ENCODE results near the gene ZBTB45. TPM values are rescaled to one million over a fixed set of nuclear protein-coding genes. Genes with fewer than 3 reads are reported as not detected.
A peak's percentile ranks its signal among the peaks of the same experiment; 100 is the strongest.

Gene ZBTB45
- total and polyA plus RNA-seq, 2 donors, result 3.3 to 18.4 TPM

- no peaks in the 10 kb centered on the region for H3K36me3 ChIP-seq (ENCODE audit: insufficient read depth)
- H3K27ac ChIP-seq (ENCODE audit: low read depth), result peak within 1 kb of the TSS; percentile 99
- DNase-seq (ENCODE audit: extremely low spot score), result no peak
- under 1% methylated on average over 62 of the region's 62 CpGs for WGBS
- H3K4me1 ChIP-seq (ENCODE audit: insufficient read depth), result no peaks in the 10 kb centered on the region
- H3K4me3 ChIP-seq (ENCODE audit: low read depth, low read length), result peak within 1 kb of the TSS; percentile 71
Observed at GRCh38 chr19:58558066-58558622, 38.5 kb upstream of the ZBTB45 start, which contains the start of gene UBE2M. UBE2M (minus strand) TSS chr19:58558611; CDS start chr19:58558381, 230 bp downstream.

- no peak for DNase-seq (ENCODE audit: extremely low spot score)
- Histone ChIP-seq H3K4me3 (ENCODE audit: low read depth, low read length) (peak overlapping the region; percentile 71), H3K4me1 (ENCODE audit: insufficient read depth) (no peaks in the 10 kb centered on the region), H3K36me3 (ENCODE audit: insufficient read depth) (no peaks in the 10 kb centered on the region), H3K27ac (ENCODE audit: low read depth) (peak overlapping the region; percentile 93)
- WGBS, result 34% methylated on average over 12 of the region's 12 CpGs
Observed at GRCh38 chr19:58557221-58558065, 37.8 kb upstream of the ZBTB45 start.

- Histone ChIP-seq H3K36me3 (ENCODE audit: insufficient read depth) (no peaks in the 10 kb centered on the region), H3K4me1 (ENCODE audit: insufficient read depth) (no peaks in the 10 kb centered on the region), H3K4me3 (ENCODE audit: low read depth, low read length) (no peak overlapping the region), H3K27ac (ENCODE audit: low read depth) (no peak overlapping the region)
- WGBS, result 63% methylated on average over 10 of the region's 10 CpGs
- DNase-seq (ENCODE audit: extremely low spot score), result no peak
Observed at GRCh38 chr19:58556622-58557220, 37.1 kb upstream of the ZBTB45 start.

- no peak for DNase-seq (ENCODE audit: extremely low spot score)
- Histone ChIP-seq H3K36me3 (ENCODE audit: insufficient read depth) (no peaks in the 10 kb centered on the region), H3K4me1 (ENCODE audit: insufficient read depth) (no peaks in the 10 kb centered on the region), H3K27ac (ENCODE audit: low read depth) (no peak overlapping the region), H3K4me3 (ENCODE audit: low read depth, low read length) (no peak overlapping the region)
- 82% methylated on average over 16 of the region's 16 CpGs for WGBS
Observed at GRCh38 chr19:58555920-58556621, 36.5 kb upstream of the ZBTB45 start.

- H3K36me3 ChIP-seq (ENCODE audit: insufficient read depth), result no peaks in the 10 kb centered on the region
- no peaks in the 10 kb centered on the region for H3K4me1 ChIP-seq (ENCODE audit: insufficient read depth)
- 47% methylated on average over 4 of the region's 4 CpGs for WGBS
- H3K4me3 ChIP-seq (ENCODE audit: low read depth, low read length), result peak overlapping the region; percentile 3
- peak overlapping the region; percentile 72 for H3K27ac ChIP-seq (ENCODE audit: low read depth)
- DNase-seq (ENCODE audit: extremely low spot score), result no peak
Observed at GRCh38 chr19:58555369-58555885, 35.8 kb upstream of the ZBTB45 start.

- under 1% methylated on average over 69 of the region's 69 CpGs for WGBS
- DNase-seq (ENCODE audit: extremely low spot score), result peak; percentile 91
- Histone ChIP-seq H3K27ac (ENCODE audit: low read depth) (peak within 1 kb of the TSS; percentile 88), H3K4me1 (ENCODE audit: insufficient read depth) (no peaks in the 10 kb centered on the region), H3K36me3 (ENCODE audit: insufficient read depth) (no peaks in the 10 kb centered on the region), H3K4me3 (ENCODE audit: low read depth, low read length) (peak within 1 kb of the TSS; percentile 48)
Observed at GRCh38 chr19:58554494-58555368, 35.1 kb upstream of the ZBTB45 start, which contains the start of gene CHMP2A. CHMP2A (minus strand) TSS chr19:58555105; CDS start chr19:58554212, 893 bp downstream.

GRCh38 chr19:58553799-58554493 is 34.3 kb upstream of the ZBTB45 start:
- Histone ChIP-seq H3K4me1 (ENCODE audit: insufficient read depth) (no peaks in the 10 kb centered on the region), H3K4me3 (ENCODE audit: low read depth, low read length) (peak overlapping the region; percentile 48), H3K36me3 (ENCODE audit: insufficient read depth) (peaks cover 2% of the 10 kb centered on the region), H3K27ac (ENCODE audit: low read depth) (peak overlapping the region; percentile 11)
- DNase-seq (ENCODE audit: extremely low spot score), result no peak
- WGBS, result 33% methylated on average over 18 of the region's 18 CpGs

GRCh38 chr19:58552655-58553054 is 33.0 kb upstream of the ZBTB45 start:
- Histone ChIP-seq H3K36me3 (ENCODE audit: insufficient read depth) (peaks cover 6% of the 10 kb centered on the region), H3K4me1 (ENCODE audit: insufficient read depth) (no peaks in the 10 kb centered on the region), H3K27ac (ENCODE audit: low read depth) (no peak overlapping the region), H3K4me3 (ENCODE audit: low read depth, low read length) (no peak overlapping the region)
- 89% methylated on average over 2 of the region's 2 CpGs for WGBS
- no peak for DNase-seq (ENCODE audit: extremely low spot score)

- Histone ChIP-seq H3K4me3 (ENCODE audit: low read depth, low read length) (no peak overlapping the region), H3K27ac (ENCODE audit: low read depth) (no peak overlapping the region), H3K4me1 (ENCODE audit: insufficient read depth) (no peaks in the 10 kb centered on the region), H3K36me3 (ENCODE audit: insufficient read depth) (peaks cover 6% of the 10 kb centered on the region)
- WGBS, result 92% methylated on average over 18 of the region's 18 CpGs
- DNase-seq (ENCODE audit: extremely low spot score), result no peak
Observed at GRCh38 chr19:58551577-58552471, 32.2 kb upstream of the ZBTB45 start.

- no peak overlapping the region for H3K4me3 ChIP-seq (ENCODE audit: low read depth, low read length)
- H3K36me3 ChIP-seq (ENCODE audit: insufficient read depth), result peaks cover 6% of the 10 kb centered on the region
- no peaks in the 10 kb centered on the region for H3K4me1 ChIP-seq (ENCODE audit: insufficient read depth)
- DNase-seq (ENCODE audit: extremely low spot score), result no peak
- WGBS, result 38% methylated on average over 1 of the region's 1 CpG
- H3K27ac ChIP-seq (ENCODE audit: low read depth), result no peak overlapping the region
Observed at GRCh38 chr19:58551123-58551497, 31.5 kb upstream of the ZBTB45 start.

- H3K27ac ChIP-seq (ENCODE audit: low read depth), result no peak overlapping the region
- H3K4me1 ChIP-seq (ENCODE audit: insufficient read depth), result peaks cover 4% of the 10 kb centered on the region
- peaks cover 6% of the 10 kb centered on the region for H3K36me3 ChIP-seq (ENCODE audit: insufficient read depth)
- H3K4me3 ChIP-seq (ENCODE audit: low read depth, low read length), result no peak overlapping the region
- 84% methylated on average over 13 of the region's 13 CpGs for WGBS
- no peak for DNase-seq (ENCODE audit: extremely low spot score)
Observed at GRCh38 chr19:58550362-58551122, 30.9 kb upstream of the ZBTB45 start.
